Stimulated activated CD4-positive, alpha-beta T cell treated with anti-CD3 and anti-CD28 coated beads, Interleukin-12 subunit alpha, Interleukin-12 subunit beta, amount 100 ng/mL, for 24 hours (primary cell): ENCODE data around the gene TSPAN9.
A peak's percentile ranks its signal among the peaks of the same experiment; 100 is the strongest.

ENCODE experiments used
- DNase-seq, 2 experiments: peaks; one replicate each; pipeline ENCODE4 v3.0.0-alpha.2; 2020; ENCODE audit warnings: low read depth in 2 of 2

TSPAN9 gene

GRCh38 chr12:3124917-3125316 is 47.7 kb downstream of the TSPAN9 start:
- no peak for DNase-seq

DNA sequence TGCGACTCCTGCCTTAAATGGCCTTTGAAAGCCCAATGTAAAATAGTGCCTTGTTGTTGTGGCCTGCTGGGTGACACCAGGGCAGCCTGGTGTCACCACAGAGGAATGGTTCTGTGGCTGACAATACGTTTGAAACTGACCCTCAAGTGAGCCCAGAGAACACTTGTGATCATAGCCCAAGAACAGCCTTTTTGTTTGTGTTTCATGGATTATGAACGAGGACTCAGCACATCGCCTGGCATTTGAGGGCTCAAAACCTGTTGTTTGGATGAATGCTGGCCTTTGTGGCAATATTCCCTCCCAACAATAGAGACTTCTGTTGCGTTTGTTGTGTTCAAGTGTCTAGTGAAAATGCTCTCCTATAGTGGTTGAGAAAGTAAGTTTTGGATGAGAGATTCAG is 48.5 kb downstream of the TSPAN9 start:
- DNase-seq = no peak

- DNase-seq = no peak
Measured at GRCh38 chr12:3127832-3128231, 50.7 kb downstream of the TSPAN9 start.

- DNase-seq = no peak
Measured at GRCh38 chr12:3128498-3129293, 51.5 kb downstream of the TSPAN9 start.

DNA sequence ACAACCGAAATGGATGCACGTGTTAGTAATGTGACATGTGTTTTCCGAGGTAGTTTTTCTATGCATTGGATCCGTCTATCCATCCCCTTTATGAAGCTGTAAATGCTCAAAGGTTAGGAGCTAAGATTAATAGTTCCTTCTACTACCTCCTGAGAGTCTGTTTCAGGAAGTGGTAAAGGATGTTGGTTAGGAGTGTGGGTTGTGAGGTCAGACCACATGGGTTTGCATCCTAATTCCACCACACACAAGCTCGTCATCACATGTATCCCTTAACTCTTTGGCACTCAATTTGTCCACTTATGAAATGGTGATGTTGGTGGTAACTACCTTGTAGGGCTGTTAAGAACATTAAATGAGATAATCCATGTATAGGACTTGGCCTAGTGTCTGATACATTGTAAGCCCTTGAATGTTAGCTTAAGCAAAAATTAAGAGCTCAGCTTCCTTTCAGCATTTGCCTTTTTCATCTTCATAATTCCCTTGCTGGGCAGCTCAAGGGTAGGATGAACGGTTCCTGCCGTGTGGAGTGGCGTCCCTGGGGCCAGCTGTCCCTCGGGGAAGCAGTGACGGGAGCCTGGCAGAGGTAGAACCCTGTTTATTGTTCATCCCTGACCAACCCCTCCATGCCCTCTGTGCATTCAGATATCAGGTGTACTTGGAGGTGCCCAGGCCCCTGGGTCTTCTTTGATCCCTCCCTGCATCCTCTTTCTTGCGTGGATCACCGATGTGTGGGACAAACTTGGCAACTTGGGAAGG is 52.3 kb downstream of the TSPAN9 start:
- DNase-seq = peak in 1 of 2 experiments; percentile 29

DNA sequence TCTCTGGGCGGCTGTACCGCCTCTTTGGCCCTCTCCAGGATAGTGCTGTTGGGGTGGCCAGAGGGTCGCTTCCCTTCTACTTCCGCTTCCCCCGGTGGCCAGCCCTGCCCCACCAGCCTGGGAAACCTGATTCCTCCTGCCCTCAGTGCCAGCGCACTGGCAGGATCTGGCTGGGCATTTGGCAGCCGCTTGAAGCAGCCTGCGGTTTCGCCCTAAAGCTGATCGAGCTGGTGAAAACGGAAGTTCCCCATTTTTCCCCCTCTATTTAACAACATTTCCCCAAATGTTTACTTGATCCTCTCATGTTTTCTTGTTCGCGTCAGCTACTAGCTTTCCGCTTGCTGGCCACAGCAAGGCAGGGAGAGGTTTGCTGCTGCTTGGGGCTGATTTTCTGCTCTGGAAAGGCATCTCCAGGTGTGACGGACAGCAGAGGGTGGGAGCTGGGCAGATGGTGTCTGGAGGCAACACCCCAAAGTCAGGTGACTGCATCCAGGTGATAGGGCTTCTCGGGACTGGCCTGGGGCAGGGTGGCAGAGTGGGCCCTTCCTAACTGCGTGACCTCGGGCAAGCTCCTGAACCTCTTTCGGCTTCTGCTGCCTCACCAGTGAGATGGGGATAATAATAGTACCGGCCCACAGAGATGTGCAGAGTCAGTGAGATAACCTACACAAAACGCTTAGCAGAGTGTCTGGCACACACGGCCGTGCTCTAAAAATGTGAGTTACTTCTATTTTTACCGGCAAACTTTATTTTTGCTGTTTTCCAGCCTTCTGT is 53.1 kb downstream of the TSPAN9 start:
- DNase-seq = no peak

DNA sequence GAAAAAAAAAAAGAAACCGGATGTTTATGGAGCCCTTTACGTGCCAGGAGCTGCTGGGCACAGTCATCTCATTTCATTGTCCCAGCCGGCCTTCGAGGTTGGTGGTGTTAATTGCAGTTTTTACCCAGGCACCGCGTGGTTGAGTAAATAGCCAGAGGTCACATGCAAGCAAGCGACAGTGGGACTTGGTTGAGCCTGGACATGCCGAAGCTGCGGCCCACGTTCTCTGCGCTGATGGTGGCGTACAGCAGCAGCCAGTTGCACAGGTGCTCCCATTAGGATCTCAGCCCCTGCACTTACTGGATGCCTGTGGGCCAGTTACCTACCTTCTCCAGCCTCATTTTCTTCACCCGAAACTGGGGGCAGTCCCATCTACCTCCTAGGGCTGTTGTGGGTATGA is 54.0 kb downstream of the TSPAN9 start:
- no peak for DNase-seq

DNA sequence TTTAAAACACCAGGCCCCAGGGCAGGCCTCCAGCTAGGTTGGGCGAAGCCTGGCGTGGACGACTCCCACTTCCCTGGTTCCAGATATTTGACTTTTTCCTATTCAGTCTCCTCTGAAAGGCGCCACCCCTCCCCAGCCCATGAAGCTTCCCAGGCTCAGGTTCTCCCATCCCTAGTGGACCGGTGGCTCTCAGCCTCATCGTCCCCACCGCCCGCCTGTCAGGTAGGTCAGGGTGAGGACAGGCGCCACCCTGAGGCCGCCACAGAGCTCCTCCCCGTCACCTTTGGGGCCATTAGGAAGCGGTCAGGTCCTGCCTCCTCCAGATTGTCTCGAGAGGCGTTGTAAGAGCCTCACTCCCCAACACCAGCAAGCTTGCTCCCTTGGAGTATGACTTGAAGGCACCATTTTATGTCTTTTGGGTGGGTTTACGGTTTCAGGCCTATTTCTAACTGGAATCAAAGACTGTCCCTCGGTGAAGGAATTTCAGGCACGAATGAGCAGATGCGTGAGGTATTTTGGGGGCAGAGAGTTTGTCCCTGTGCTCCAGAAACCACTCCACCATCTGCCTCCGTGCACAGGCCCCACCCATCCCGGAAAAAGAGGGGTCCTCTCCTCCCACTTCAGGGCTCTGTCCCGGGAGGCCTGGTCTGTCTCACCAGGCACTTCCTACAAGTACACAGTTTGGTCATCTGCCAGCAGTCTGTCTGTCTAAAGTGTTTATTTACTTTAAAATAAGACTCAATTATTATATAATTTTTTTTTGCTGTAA is 55.6 kb downstream of the TSPAN9 start:
- no peak for DNase-seq

- no peak for DNase-seq
Measured at GRCh38 chr12:3133405-3133783, 56.2 kb downstream of the TSPAN9 start.

- no peak for DNase-seq
Measured at GRCh38 chr12:3134126-3134525, 56.9 kb downstream of the TSPAN9 start.

DNA sequence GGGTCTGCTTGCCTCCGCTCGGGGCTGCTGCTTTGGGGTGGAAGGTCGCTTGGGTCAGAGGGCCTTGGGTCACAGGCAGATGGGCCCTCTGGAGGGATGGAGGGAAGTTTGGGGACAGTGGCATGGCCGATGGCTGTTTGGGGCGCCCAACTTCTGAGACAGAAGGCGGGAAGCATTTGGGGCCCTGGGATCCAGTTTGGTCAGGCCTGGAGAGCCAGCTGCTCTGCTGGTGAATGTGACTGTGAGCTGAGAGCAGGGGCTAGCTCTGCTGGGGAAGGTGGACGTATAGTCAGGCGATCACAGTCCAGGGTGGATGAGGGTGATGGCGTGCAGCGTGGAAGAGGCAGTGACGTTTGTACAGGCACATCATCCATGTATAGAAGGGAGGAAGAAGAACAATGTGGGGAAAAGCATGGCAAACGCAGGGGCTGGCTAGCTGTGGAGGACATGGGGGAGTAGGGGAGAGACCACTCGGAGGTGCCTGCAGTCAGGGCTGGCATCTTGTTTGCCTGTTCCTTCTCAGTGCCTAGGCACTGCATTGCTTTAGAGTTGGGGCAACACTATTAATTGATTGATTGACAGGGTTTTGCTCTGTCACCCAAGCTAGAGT is 57.5 kb downstream of the TSPAN9 start:
- no peak for DNase-seq

- peak in 1 of 2 experiments; percentile 9 for DNase-seq
Measured at GRCh38 chr12:3135522-3136461, 58.6 kb downstream of the TSPAN9 start.

GRCh38 chr12:3136641-3137267 is 59.6 kb downstream of the TSPAN9 start:
- DNase-seq = no peak

GRCh38 chr12:3137268-3137781 is 60.1 kb downstream of the TSPAN9 start:
- DNase-seq = no peak

DNA sequence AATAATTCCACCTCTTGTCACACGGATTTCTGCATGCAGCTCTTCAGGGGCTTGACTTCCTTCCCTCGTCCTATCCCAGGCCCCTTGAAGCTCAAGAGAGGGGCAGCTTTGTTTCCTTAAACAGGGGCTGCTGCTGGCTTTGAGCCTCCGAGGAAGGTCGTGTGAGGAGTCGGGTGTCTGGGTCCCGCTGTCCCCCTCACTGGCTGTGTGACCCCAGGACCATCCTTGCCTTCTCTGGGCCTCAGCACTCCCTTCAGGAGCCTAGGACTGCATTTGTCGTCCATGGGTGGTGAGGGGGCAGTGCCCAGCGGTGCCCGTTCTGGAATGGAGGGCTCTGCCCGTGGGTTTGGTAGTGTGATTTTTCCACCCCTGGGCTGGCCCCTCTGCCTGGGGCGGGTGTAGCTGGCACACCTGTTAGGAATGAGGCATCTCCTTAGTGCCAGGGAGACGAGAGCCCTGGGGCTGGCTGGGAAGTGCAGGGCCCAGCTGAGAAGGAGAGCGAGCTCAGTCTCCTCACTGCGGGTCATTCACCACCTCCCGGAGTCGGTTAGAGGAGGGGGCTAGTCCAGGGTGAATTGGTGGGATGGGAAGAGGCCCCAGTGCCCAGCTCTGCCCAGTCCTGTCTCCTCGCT is 60.8 kb downstream of the TSPAN9 start:
- DNase-seq = no peak

DNA sequence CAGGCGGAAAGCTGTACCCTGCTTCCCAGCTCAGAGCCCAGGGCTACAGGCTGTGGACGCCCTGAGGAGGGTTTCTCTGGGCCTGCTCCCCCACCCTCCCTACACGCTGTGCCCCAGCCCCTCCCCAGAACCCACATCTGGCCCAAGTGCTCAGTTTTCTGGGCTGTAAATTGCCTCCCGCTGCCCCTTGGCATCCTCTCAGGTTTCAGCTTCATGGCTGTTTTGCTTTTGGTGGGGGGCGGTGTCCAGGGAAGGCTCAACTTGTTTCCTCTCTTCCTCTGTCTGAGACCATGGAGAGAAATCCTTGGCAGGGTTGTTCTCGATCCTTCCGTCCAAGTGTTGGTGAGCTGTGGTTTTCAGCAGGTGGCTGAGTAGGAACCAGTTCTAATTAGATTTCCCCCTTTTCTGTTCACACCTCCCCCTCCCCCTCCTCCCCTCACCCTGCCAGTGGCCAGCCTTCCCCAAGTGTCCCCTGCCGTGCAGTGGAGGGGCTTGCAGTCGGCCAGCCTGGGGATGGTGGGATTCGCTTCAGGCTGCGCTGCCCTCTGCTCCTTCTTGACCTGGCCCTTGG is 61.8 kb downstream of the TSPAN9 start:
- no peak for DNase-seq

DNA sequence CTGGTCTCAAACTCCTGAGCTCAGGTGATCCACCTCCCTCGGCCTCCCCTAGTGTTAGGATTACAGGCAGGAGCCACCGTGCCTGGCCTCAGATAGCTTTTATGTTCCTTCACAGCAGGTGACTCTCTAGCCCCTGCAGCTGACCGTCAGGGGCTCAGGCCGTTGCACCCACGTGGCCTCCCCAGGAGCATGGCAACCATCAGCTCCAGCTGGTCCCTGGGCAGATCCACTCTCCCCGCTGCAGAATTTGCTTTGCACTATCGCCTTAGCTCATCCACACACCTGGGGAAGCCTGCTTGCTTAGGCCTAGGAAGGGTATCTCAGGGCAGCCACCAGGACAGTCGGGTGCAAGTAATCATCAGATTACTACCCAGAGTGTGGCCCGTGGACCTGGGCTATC is 62.6 kb downstream of the TSPAN9 start:
- DNase-seq = no peak

- no peak for DNase-seq
Measured at GRCh38 chr12:3140284-3140683, 63.1 kb downstream of the TSPAN9 start.
